Parietal lobe (tissue), 1 donor: ENCODE measurements around the gene RTP5. TPM values are rescaled to one million over a fixed set of nuclear protein-coding genes. Genes with fewer than 3 reads are reported as not detected.

Source experiments
- total RNA-seq: library from RNA; depleted of rRNA; stranded (reverse); fragments of >200 nt; gene quantifications from one replicate; pipeline ENCODE4 v1.2.3, GENCODE V29; 2014

The RTP5 gene
- 3.1 TPM for total RNA-seq

GRCh38 chr2:241869087-241869961, at the start of gene RTP5:
Gene RTP5 (plus strand): TSS chr2:241869729. CDS start chr2:241869757, 28 bp downstream.

GRCh38 chr2:241858206-241859016, 11.1 kb upstream of the RTP5 start, which contains the start of gene PDCD1:
Gene PDCD1 (minus strand): TSS chr2:241858894. CDS start chr2:241858838, 56 bp downstream.

Other genes with a start within 250 kb of the RTP5 start
- gene THAP4, start 232.6 kb upstream of the RTP5 start, total RNA-seq = 22.2 TPM
- gene ATG4B, start 232.0 kb upstream of the RTP5 start, total RNA-seq = 72.6 TPM
- 14.1 TPM for gene DTYMK, start 182.9 kb upstream of the RTP5 start, total RNA-seq
- 47.9 TPM for gene ING5, start 167.7 kb upstream of the RTP5 start, total RNA-seq
- gene D2HGDH, start 135.1 kb upstream of the RTP5 start, total RNA-seq = 11.9 TPM
- 1.3 TPM for gene GAL3ST2, start 92.9 kb upstream of the RTP5 start, total RNA-seq
- 0.63 TPM for gene NEU4, start 60.5 kb upstream of the RTP5 start, total RNA-seq
- gene PDCD1, start 10.8 kb upstream of the RTP5 start, total RNA-seq = not detected